Activated T-helper 17 cell treated with anti-CD3 and anti-CD28 coated beads, Interleukin-2, amount 50 U/mL, for 72 hours (primary cell): ENCODE data around the gene HIVEP1. TPM values are rescaled to one million over a fixed set of nuclear protein-coding genes. Genes with fewer than 3 reads are reported as not detected.

Experiments
- ATAC-seq: fragments of 150-1000 bp; cut with Tn5 transposase; replicated peaks from 2 replicates; pipeline ENCODE4 v1.10.0; 2021; ENCODE audit warnings: mild to moderate bottlenecking, moderate library complexity
- H3K27ac Mint-ChIP-seq: one replicate; pipeline ENCODE4 v1.8.0; 2022; ENCODE audit warnings: mixed read lengths
- H3K27me3 Mint-ChIP-seq: one replicate; pipeline ENCODE4 v1.8.0; 2022; ENCODE audit warnings: mixed read lengths
- H3K36me3 Mint-ChIP-seq: one replicate; pipeline ENCODE4 v1.8.0; 2022; ENCODE audit warnings: low read depth, mild to moderate bottlenecking, mixed read lengths
- H3K4me1 Mint-ChIP-seq: one replicate; pipeline ENCODE4 v1.8.0; 2022; ENCODE audit warnings: mixed read lengths
- H3K4me3 Mint-ChIP-seq: one replicate; pipeline ENCODE4 v1.8.0; 2022; ENCODE audit warnings: mild to moderate bottlenecking, mixed read lengths
- H3K9me3 Mint-ChIP-seq: one replicate; pipeline ENCODE4 v1.8.0; 2022; ENCODE audit warnings: mixed read lengths
- total RNA-seq, 2 donors: library from RNA; stranded (reverse); gene quantifications; one replicate each; pipeline ENCODE4 v1.2.3, GENCODE V29; 2022

The HIVEP1 gene
- total RNA-seq, 2 donors from 2014 or later: 29.4 to 75.5 TPM

DNA sequence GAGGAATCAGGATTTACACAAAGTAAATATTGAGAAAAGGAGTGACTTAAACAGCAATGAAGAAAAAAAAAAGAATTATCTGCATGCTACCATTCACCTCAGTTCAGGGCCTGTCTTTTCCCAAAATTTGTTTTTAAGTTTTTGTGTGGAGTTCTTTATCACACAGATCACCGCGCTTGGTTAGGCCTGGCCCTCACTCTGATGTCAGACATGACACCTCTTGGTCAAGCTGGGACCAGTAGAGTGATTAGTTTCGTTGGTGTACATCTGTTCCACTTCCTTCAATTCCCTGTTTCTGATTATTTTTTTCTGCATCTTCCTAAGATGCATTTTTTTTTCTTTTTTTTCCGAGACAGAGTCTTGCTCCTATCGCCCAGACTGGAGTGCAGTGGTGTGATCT lies 34.9 kb upstream of the HIVEP1 start:
- Mint-ChIP-seq H3K36me3 (no peaks in the 10 kb centered on the region), H3K27ac (no peak overlapping the region), H3K4me1 (no peaks in the 10 kb centered on the region), H3K27me3 (peaks cover 3% of the 10 kb centered on the region), H3K9me3 (no peaks in the 10 kb centered on the region), H3K4me3 (no peak overlapping the region)
- ATAC-seq: no peak

- Mint-ChIP-seq H3K27ac (no peak overlapping the region), H3K36me3 (no peaks in the 10 kb centered on the region), H3K4me3 (no peak overlapping the region), H3K27me3 (peaks cover 2% of the 10 kb centered on the region), H3K4me1 (no peaks in the 10 kb centered on the region), H3K9me3 (no peaks in the 10 kb centered on the region)
- ATAC-seq: no peak
These were observed 34.4 kb upstream of the HIVEP1 start for GRCh38 chr6:11977738-11978137.

DNA sequence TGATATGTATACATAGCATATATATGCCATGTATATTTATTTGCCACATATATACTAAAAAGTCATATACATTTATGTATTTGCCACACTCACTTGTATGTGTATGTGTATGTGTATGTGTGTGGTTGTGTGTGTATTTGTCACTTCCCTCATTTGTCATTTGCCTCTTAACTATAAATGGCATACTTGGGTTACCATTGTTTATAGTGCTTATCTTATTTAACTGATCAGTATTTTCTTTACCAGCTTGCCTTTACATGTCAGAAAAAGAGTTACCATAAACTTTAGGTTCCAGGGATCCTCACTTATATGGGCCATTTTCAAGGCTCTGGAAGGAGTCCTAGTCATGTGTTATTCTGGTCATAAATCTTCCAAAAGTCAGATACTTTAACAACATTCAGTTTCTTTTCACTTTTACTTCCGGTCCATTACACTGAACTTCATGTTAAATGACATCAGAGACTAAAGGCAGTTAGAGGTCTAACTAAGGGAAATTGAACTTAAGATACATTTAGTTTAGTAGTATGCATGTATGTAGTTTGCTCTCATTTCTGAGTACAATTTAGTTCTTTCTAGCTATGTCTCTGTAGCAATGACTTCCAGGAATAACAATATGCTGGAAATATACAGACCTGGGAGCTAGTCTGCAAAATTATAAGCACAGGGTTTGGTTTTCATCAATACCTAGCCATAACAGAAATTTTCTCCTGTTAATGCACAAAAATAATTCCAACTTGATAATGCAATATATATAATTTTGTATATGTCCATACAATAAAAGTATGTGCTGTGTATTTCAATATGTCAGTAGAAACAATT lies 33.7 kb upstream of the HIVEP1 start:
- no peak for ATAC-seq
- Mint-ChIP-seq H3K9me3 (no peaks in the 10 kb centered on the region), H3K4me3 (no peak overlapping the region), H3K4me1 (no peaks in the 10 kb centered on the region), H3K27ac (no peak overlapping the region), H3K36me3 (no peaks in the 10 kb centered on the region), H3K27me3 (no peaks in the 10 kb centered on the region)

DNA sequence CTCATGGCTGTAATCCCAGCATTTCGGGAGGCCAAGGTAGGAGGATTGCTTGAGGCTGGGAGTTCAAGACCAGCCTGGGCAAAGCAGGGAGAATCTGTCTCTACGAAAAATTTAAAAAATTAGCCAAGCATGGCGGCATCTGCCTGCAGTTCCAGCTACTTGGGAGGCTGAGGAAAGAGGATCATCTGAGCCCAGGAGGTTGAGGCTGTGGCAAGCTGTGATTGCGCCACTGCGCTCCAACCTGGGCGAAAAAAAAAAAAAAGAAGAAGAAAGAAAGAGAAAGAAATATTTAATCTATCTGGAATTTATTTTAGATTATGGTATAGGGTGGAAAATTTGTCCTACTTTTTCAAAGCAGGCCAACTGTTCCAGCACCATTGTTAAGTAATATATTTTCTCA lies 32.2 kb upstream of the HIVEP1 start:
- Mint-ChIP-seq H3K27me3 (peaks cover 4% of the 10 kb centered on the region), H3K4me3 (no peak overlapping the region), H3K36me3 (no peaks in the 10 kb centered on the region), H3K27ac (no peak overlapping the region), H3K4me1 (no peaks in the 10 kb centered on the region), H3K9me3 (no peaks in the 10 kb centered on the region)
- ATAC-seq: no peak

DNA sequence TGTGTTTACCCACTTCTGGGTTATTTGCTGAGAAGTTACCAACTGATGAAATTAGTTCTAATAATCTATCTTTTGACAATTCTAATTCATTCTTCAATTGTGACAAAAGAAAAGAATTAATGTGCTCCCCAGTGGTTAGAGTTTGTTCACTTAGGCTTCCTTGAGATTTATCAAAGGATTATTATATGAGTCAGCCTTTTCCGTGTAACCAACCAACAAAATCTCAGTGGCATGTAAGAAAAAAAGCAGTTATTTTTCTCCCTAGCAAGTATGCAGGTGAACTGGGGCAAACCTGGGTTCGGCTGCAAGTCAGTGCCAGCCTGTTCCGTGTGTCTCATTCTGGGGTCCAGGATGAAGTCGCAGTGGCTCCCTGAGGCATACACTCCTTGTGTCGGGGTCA lies 28.8 kb upstream of the HIVEP1 start:
- H3K4me3 Mint-ChIP-seq: no peak overlapping the region
- ATAC-seq: no peak
- no peaks in the 10 kb centered on the region for H3K4me1 Mint-ChIP-seq
- H3K9me3 Mint-ChIP-seq: no peaks in the 10 kb centered on the region
- peaks cover 4% of the 10 kb centered on the region for H3K27me3 Mint-ChIP-seq
- no peaks in the 10 kb centered on the region for H3K36me3 Mint-ChIP-seq
- no peak overlapping the region for H3K27ac Mint-ChIP-seq

GRCh38 chr6:11987386-11987785 lies 24.7 kb upstream of the HIVEP1 start:
- ATAC-seq: no peak
- Mint-ChIP-seq H3K9me3 (no peaks in the 10 kb centered on the region), H3K4me3 (no peak overlapping the region), H3K36me3 (no peaks in the 10 kb centered on the region), H3K27ac (no peak overlapping the region), H3K27me3 (peaks cover 8% of the 10 kb centered on the region), H3K4me1 (no peaks in the 10 kb centered on the region)

- H3K27ac Mint-ChIP-seq: no peak overlapping the region
- H3K4me1 Mint-ChIP-seq: no peaks in the 10 kb centered on the region
- no peak overlapping the region for H3K4me3 Mint-ChIP-seq
- H3K27me3 Mint-ChIP-seq: peaks cover 4% of the 10 kb centered on the region
- H3K36me3 Mint-ChIP-seq: no peaks in the 10 kb centered on the region
- no peaks in the 10 kb centered on the region for H3K9me3 Mint-ChIP-seq
- no peak for ATAC-seq
These were observed 22.7 kb upstream of the HIVEP1 start for GRCh38 chr6:11989386-11989785.

DNA sequence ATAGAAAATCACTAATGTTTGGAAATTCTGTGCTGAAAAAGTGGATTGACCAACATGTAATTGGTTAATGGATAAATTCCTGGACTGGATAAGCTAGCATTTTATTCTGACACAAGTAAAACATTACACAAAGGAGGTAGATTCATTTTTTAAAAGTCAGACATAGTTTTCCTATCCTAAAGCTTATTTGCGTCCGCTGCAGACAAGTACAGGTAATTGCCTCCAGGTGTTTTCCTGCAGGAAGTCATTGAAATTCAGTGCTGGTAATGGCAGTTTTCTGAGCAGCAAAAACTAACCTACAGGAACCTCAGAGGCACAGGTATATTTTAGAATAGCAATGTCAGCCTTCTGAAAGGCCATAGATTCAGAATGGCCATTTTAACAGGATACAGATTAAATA lies 20.0 kb upstream of the HIVEP1 start:
- Mint-ChIP-seq H3K4me3 (no peak overlapping the region), H3K4me1 (no peaks in the 10 kb centered on the region), H3K27ac (no peak overlapping the region), H3K27me3 (peaks cover 4% of the 10 kb centered on the region), H3K36me3 (no peaks in the 10 kb centered on the region), H3K9me3 (peaks cover under 1% of the 10 kb centered on the region)
- no peak for ATAC-seq

DNA sequence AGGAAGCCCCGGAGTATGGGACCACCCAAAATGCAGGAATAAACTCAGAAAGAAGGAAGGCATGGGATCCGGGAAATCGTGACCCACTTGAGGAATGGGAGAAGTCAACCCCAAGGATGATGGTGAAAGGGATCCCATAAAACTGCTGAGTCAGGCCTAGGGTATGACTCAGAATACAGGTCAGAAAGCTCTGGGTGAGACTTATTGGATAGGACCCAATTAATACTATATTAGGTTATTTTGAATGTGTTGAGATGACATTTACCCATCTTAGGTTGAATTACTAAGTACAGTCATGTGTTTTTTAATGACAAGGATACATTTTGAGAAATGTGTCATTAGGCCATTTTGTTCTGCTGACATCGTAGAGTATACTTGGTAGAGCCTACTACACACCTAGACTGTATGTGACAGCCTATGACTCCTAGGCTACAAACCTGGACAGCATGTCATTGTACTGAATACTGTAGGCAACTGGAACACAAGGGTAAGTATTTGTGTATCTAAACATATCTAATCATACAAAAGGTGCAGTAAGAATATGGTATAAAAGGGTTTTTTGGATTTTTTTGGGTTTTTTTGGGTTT lies 17.1 kb upstream of the HIVEP1 start:
- no peaks in the 10 kb centered on the region for H3K4me1 Mint-ChIP-seq
- H3K36me3 Mint-ChIP-seq: no peaks in the 10 kb centered on the region
- H3K27me3 Mint-ChIP-seq: no peaks in the 10 kb centered on the region
- no peak overlapping the region for H3K4me3 Mint-ChIP-seq
- H3K27ac Mint-ChIP-seq: no peak overlapping the region
- ATAC-seq: no peak
- peaks cover 3% of the 10 kb centered on the region for H3K9me3 Mint-ChIP-seq

GRCh38 chr6:11996751-11997150 lies 15.4 kb upstream of the HIVEP1 start:
- no peaks in the 10 kb centered on the region for H3K27me3 Mint-ChIP-seq
- no peak overlapping the region for H3K4me3 Mint-ChIP-seq
- H3K36me3 Mint-ChIP-seq: no peaks in the 10 kb centered on the region
- peaks cover 3% of the 10 kb centered on the region for H3K9me3 Mint-ChIP-seq
- H3K4me1 Mint-ChIP-seq: no peaks in the 10 kb centered on the region
- ATAC-seq: no peak
- H3K27ac Mint-ChIP-seq: no peak overlapping the region

- H3K4me1 Mint-ChIP-seq: no peaks in the 10 kb centered on the region
- ATAC-seq: no peak
- no peak overlapping the region for H3K27ac Mint-ChIP-seq
- H3K9me3 Mint-ChIP-seq: peaks cover 3% of the 10 kb centered on the region
- H3K36me3 Mint-ChIP-seq: no peaks in the 10 kb centered on the region
- no peak overlapping the region for H3K4me3 Mint-ChIP-seq
- H3K27me3 Mint-ChIP-seq: no peaks in the 10 kb centered on the region
These were observed 12.9 kb upstream of the HIVEP1 start for GRCh38 chr6:11999246-11999645.

DNA sequence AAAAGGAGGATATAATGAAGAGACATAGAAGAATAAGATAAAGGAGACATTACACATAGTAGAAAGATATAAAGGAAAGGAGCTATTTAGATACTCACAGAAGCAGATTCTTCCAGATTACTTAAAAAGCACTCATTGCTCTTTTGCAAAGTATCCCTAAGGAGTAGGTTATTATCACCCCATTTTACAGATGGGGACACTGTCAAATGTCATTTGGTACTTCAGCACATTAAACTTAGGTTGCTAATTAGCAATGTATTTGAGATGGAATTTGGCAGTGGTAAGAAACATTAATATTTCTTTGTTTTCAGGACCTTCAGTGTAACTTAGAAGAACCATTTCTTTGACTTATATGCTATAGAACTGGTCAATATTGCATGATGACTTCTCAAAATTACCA lies 11.9 kb upstream of the HIVEP1 start:
- Mint-ChIP-seq H3K4me1 (no peaks in the 10 kb centered on the region), H3K9me3 (peaks cover 3% of the 10 kb centered on the region), H3K36me3 (no peaks in the 10 kb centered on the region), H3K27ac (no peak overlapping the region), H3K4me3 (no peak overlapping the region), H3K27me3 (no peaks in the 10 kb centered on the region)
- ATAC-seq: no peak

- Mint-ChIP-seq H3K4me1 (no peaks in the 10 kb centered on the region), H3K27me3 (no peaks in the 10 kb centered on the region), H3K9me3 (peaks cover 3% of the 10 kb centered on the region), H3K4me3 (no peak overlapping the region), H3K36me3 (no peaks in the 10 kb centered on the region), H3K27ac (no peak overlapping the region)
- ATAC-seq: no peak
These were observed 11.0 kb upstream of the HIVEP1 start for GRCh38 chr6:12001004-12001705.

DNA sequence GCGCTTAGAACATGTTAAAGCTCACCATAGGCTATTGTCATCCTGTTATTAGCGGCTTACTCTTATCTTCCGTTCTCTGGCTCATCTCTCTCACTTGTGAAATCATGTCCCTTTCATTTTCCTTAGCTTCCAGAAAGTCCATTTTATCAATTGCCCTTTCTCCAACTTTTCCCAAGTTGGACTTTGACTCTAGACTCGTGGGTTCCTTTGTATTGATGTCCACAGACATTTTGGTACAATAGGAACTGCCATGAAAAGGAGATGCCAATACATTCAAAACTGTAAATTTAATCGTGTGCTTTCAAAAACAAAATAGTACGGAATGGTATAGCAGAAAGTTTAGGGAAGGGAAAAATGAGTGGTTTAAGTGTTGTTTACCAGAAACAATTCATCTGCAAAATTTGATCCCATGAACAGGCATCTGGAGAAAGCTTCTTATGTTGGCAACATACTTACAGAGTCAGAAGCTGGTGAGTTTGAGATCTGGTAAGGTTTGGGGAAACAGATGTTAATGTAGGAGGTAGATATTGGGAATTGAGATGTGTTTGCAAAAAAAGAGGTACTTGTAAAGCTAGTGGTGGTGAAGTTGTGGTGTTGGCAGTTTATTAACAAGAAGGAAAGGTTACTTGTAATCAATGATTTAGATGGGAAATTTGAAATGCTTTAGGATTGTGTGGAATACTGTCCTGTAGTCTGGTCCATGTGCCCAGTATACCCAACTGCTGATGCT lies 10.2 kb upstream of the HIVEP1 start:
- no peaks in the 10 kb centered on the region for H3K4me1 Mint-ChIP-seq
- H3K4me3 Mint-ChIP-seq: no peak overlapping the region
- no peak for ATAC-seq
- H3K36me3 Mint-ChIP-seq: no peaks in the 10 kb centered on the region
- H3K27ac Mint-ChIP-seq: no peak overlapping the region
- H3K27me3 Mint-ChIP-seq: no peaks in the 10 kb centered on the region
- peaks cover 3% of the 10 kb centered on the region for H3K9me3 Mint-ChIP-seq
